B cell (primary cell): ENCODE results near the gene OR13C8. TPM values are rescaled to one million over a fixed set of nuclear protein-coding genes. Genes with fewer than 3 reads are reported as not detected.

Experiments used
- ATAC-seq: fragments of 200-7000 bp; cut with Tn5 transposase; one replicate; pipeline ENCODE4 v1.10.0; 2021; ENCODE audit warnings: low read depth, mild to moderate bottlenecking, moderate number of reproducible peaks, moderate library complexity
- CTCF ChIA-PET: fragments of 350-600 bp; sonication (Branson Sonifier 250); formaldehyde crosslinking; loops from one replicate; lab custom pipeline; 2021; ENCODE audit warnings: antibody characterized with exemption, inconsistent platforms; lab: Charles Lee
- POLR2A ChIA-PET: fragments of 350-600 bp; sonication (Branson Sonifier 250); formaldehyde crosslinking; loops from one replicate; lab custom pipeline; 2021; ENCODE audit warnings: antibody characterized with exemption; lab: Charles Lee
- DNase-seq: peaks from one replicate; pipeline ENCODE4 v3.0.0; 2013
- H2AFZ ChIP-seq: 2 replicates; pipeline ENCODE4 v1.6.1; 2012; ENCODE audit warnings: mild to moderate bottlenecking, low read depth, low read length; ENCODE audit not compliant: insufficient read depth, poor library complexity, severe bottlenecking
- H3K27ac ChIP-seq, 2 donors: 1 replicate in 1 of 2; 2 replicates in 1 of 2; pipeline ENCODE4 v1.5.1; 2012 to 2013; ENCODE audit warnings: low read length in 2 of 2, mild to moderate bottlenecking in 2 of 2, moderate library complexity in 1 of 2
- H3K27me3 ChIP-seq, 4 experiments: fragments of 200-600 bp in 1 of 4; sonication (generic) in 1 of 4; replicated peaks in 1 of 4; 1 replicate in 2 of 4; 2 replicates in 2 of 4; pipeline versions ENCODE4 v1.6.1 to v1.7.0; 2013 to 2016; ENCODE audit warnings: low read length in 3 of 4, mild to moderate bottlenecking in 2 of 4, mixed read lengths in 1 of 4, moderate library complexity in 1 of 4; ENCODE audit not compliant: insufficient read depth in 4 of 4, control insufficient read depth in 3 of 4; ENCODE audit errors: control extremely low read depth in 1 of 4
- H3K36me3 ChIP-seq, 2 experiments: replicated peaks in 1 of 2; 1 replicate in 1 of 2; 2 replicates in 1 of 2; pipeline versions ENCODE4 v1.6.1 to v1.7.1; 2013; ENCODE audit warnings: low read length in 1 of 2; ENCODE audit not compliant: insufficient read depth in 2 of 2, control insufficient read depth in 1 of 2; ENCODE audit errors: control extremely low read depth in 1 of 2, extremely low read depth in 1 of 2
- H3K4me1 ChIP-seq, 2 donors: fragments of 200-600 bp in 1 of 2; sonication (generic) in 1 of 2; 1 replicate in 1 of 2; 2 replicates in 1 of 2; pipeline versions ENCODE4 v1.5.1 to v1.6.1; 2013 to 2017; ENCODE audit warnings: low read length in 2 of 2; ENCODE audit not compliant: control insufficient read depth in 2 of 2, insufficient read depth in 2 of 2
- H3K4me2 ChIP-seq: replicated peaks from 2 replicates; pipeline ENCODE3; 2012; ENCODE audit warnings: mild to moderate bottlenecking, low read depth, low read length; ENCODE audit not compliant: poor library complexity, severe bottlenecking
- H3K4me3 ChIP-seq, 5 experiments: fragments of 200-600 bp in 1 of 5; sonication (generic) in 1 of 5; 1 replicate in 3 of 5; 2 replicates in 2 of 5; pipeline versions ENCODE4 v1.5.1 to v1.7.0; 2011 to 2016; ENCODE audit warnings: low read length in 4 of 5, mild to moderate bottlenecking in 4 of 5, low read depth in 2 of 5, control low read depth in 1 of 5, moderate library complexity in 1 of 5; ENCODE audit not compliant: insufficient read depth in 1 of 5; ENCODE audit errors: control extremely low read depth in 1 of 5, extremely low read depth in 1 of 5
- H3K79me2 ChIP-seq: fragments of 200-600 bp; sonication (generic); one replicate; pipeline ENCODE4 v1.6.0; 2016; ENCODE audit warnings: low read length; ENCODE audit not compliant: control insufficient read depth, insufficient read depth
- H3K9ac ChIP-seq: fragments of 200-600 bp; sonication (generic); 2 replicates; pipeline ENCODE4 v1.6.1; 2017; ENCODE audit warnings: mild to moderate bottlenecking, low read length, moderate library complexity
- H3K9me3 ChIP-seq, 3 donors: one replicate each; pipeline versions ENCODE4 v1.6.1 to v1.7.1; 2013; ENCODE audit warnings: low read length in 2 of 3; ENCODE audit not compliant: control insufficient read depth in 2 of 3, insufficient read depth in 1 of 3; ENCODE audit errors: control extremely low read depth in 1 of 3
- H4K20me1 ChIP-seq: 2 replicates; pipeline ENCODE4 v1.6.0; 2012; ENCODE audit warnings: mild to moderate bottlenecking, low read length; ENCODE audit not compliant: insufficient read depth, control insufficient read depth, poor library complexity, severe bottlenecking
- H3K27ac Mint-ChIP-seq: one replicate; pipeline ENCODE4 v1.8.0; 2021; ENCODE audit warnings: mixed read lengths
- H3K27me3 Mint-ChIP-seq: one replicate; pipeline ENCODE4 v1.8.0; 2021; ENCODE audit warnings: mixed read lengths
- H3K4me1 Mint-ChIP-seq: one replicate; pipeline ENCODE4 v1.8.0; 2021; ENCODE audit warnings: mixed read lengths
- H3K4me3 Mint-ChIP-seq: one replicate; pipeline ENCODE4 v1.8.0; 2021; ENCODE audit warnings: mixed read lengths
- H3K9me3 Mint-ChIP-seq: one replicate; pipeline ENCODE4 v1.8.0; 2022; ENCODE audit warnings: mixed read lengths; ENCODE audit not compliant: insufficient read depth
- CTCF ChIP-seq: fragments of 200-600 bp; IDR thresholded peaks from one replicate; pipeline ENCODE4 v1.8.0; 2022; ENCODE audit warnings: antibody characterized with exemption, mild to moderate bottlenecking
- EZH2 ChIP-seq: IDR thresholded peaks from 2 replicates; pipeline ENCODE4 v1.6.1; 2012; ENCODE audit warnings: borderline replicate concordance, low read depth, mild to moderate bottlenecking, moderate library complexity, low read length; ENCODE audit not compliant: insufficient read depth, poor library complexity, severe bottlenecking
- WGBS: methylation state at CpG from one replicate; pipeline ENCODE4 v1.1.5; 2013; ENCODE audit warnings: missing lambda C conversion rate; ENCODE audit not compliant: insufficient coverage; 5-methylcytosine and 5-hydroxymethylcytosine counted together
- intact Hi-C: fragments of 100-400 bp; cut with micrococcal nuclease; formaldehyde crosslinking; loops from one replicate; pipeline ENCODE4 v1.10.0; 2022
- polyA plus RNA-seq: library from polyadenylated mRNA; depleted of rRNA; stranded (reverse); fragments of >200 nt; gene quantifications from 2 replicates; pipeline ENCODE4 v1.2.3, GENCODE V29; 2012
- total RNA-seq, 2 donors: library from RNA; stranded (reverse); fragments of 120-200 nt in 1 of 2; gene quantifications; 1 replicate in 1 of 2; 2 replicates in 1 of 2; pipeline versions ENCODE4 v1.2.3 to v1.2.4, GENCODE V29; 2013 to 2022

Gene OR13C8
- total and polyA plus RNA-seq, 2 donors (not counting 1 experiment from before 2014, with no cell fraction given) = not detected

- intact Hi-C loops = no loop called here
- H3K9me3 Mint-ChIP-seq = peaks cover 10% of the 10 kb centered on the region
- no peaks in the 10 kb centered on the region for H3K36me3 ChIP-seq
- no peak overlapping the region for H3K27ac Mint-ChIP-seq
- H2AFZ ChIP-seq = no peak overlapping the region
- no peak overlapping the region for H3K4me2 ChIP-seq
- peaks cover 0 to 4% (median 0%) of the 10 kb centered on the region in 3 donors for H3K9me3 ChIP-seq
- ATAC-seq (no peak), DNase-seq (no peak)
- no peaks in the 10 kb centered on the region for H3K27me3 Mint-ChIP-seq
- no peaks in the 10 kb centered on the region for H3K4me1 Mint-ChIP-seq
- no peak overlapping the region for H3K9ac ChIP-seq
- H3K79me2 ChIP-seq = no peaks in the 10 kb centered on the region
- POLR2A ChIA-PET = no interaction called here
- no peak overlapping the region for H3K4me3 ChIP-seq
- no peaks in the 10 kb centered on the region for H3K4me1 ChIP-seq
- TF ChIP-seq CTCF = no peak
- no peak for TF ChIP-seq EZH2
- no peak overlapping the region for H3K27ac ChIP-seq
- 93% methylated on average over 4 of the region's 5 CpGs for WGBS
- no peak overlapping the region for H3K4me3 Mint-ChIP-seq
- H4K20me1 ChIP-seq = no peaks in the 10 kb centered on the region
- CTCF ChIA-PET = no interaction called here
- H3K27me3 ChIP-seq = no peaks in the 10 kb centered on the region
Observed at GRCh38 chr9:104577263-104577662, 8.3 kb downstream of the OR13C8 start.

GRCh38 chr9:104580562-104580961 lies 11.6 kb downstream of the OR13C8 start:
- intact Hi-C loops = no loop called here
- no peak for ATAC-seq
- WGBS = no CpG with 5 or more reads among the region's 1 CpG
- H3K27ac Mint-ChIP-seq = no peak overlapping the region
- no peak overlapping the region for H3K4me3 Mint-ChIP-seq
- Histone ChIP-seq H3K36me3 (no peaks in the 10 kb centered on the region), H3K27ac (no peak overlapping the region), H4K20me1 (no peaks in the 10 kb centered on the region), H2AFZ (no peak overlapping the region), H3K9me3 (no peaks in the 10 kb centered on the region), H3K9ac (no peak overlapping the region), H3K4me1 (no peaks in the 10 kb centered on the region), H3K79me2 (no peaks in the 10 kb centered on the region), H3K27me3 (no peaks in the 10 kb centered on the region), H3K4me2 (no peak overlapping the region), H3K4me3 (no peak overlapping the region)
- ChIA-PET POLR2A (no interaction called here), CTCF (no interaction called here)
- H3K9me3 Mint-ChIP-seq = no peaks in the 10 kb centered on the region
- H3K4me1 Mint-ChIP-seq = no peaks in the 10 kb centered on the region
- DNase-seq = no peak
- no peak for TF ChIP-seq CTCF
- no peak for TF ChIP-seq EZH2
- H3K27me3 Mint-ChIP-seq = no peaks in the 10 kb centered on the region
